ENCODE data around the gene POLR1A.

Gene POLR1A

GRCh38 chr2:86105252-86105968 is at the start of gene POLR1A:
Gene POLR1A, minus strand, starts transcription at chr2:86105886. Its CDS starts 110 bp downstream, at chr2:86105776.
- peak within 1 kb of the TSS; percentile 86 for H3K4me3 ChIP-seq (ENCODE audit: low read depth, low read length)
- DNase-seq (ENCODE audit: low read depth) = peak; percentile 85
- TF ChIP-seq, protein P1, sequence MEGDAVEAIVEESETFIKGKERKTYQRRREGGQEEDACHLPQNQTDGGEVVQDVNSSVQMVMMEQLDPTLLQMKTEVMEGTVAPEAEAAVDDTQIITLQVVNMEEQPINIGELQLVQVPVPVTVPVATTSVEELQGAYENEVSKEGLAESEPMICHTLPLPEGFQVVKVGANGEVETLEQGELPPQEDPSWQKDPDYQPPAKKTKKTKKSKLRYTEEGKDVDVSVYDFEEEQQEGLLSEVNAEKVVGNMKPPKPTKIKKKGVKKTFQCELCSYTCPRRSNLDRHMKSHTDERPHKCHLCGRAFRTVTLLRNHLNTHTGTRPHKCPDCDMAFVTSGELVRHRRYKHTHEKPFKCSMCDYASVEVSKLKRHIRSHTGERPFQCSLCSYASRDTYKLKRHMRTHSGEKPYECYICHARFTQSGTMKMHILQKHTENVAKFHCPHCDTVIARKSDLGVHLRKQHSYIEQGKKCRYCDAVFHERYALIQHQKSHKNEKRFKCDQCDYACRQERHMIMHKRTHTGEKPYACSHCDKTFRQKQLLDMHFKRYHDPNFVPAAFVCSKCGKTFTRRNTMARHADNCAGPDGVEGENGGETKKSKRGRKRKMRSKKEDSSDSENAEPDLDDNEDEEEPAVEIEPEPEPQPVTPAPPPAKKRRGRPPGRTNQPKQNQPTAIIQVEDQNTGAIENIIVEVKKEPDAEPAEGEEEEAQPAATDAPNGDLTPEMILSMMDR (IDR thresholded peaks at IDR 0.05; ENCODE audit: control insufficient read depth, extremely low read depth, insufficient read depth) = no peak

GRCh38 chr2:86150502-86150901 is 44.8 kb upstream of the POLR1A start:
- no peak overlapping the region for H3K4me3 ChIP-seq (ENCODE audit: low read depth, low read length)
- no peak for DNase-seq (ENCODE audit: low read depth)
- TF ChIP-seq, protein P1 (IDR thresholded peaks at IDR 0.05; ENCODE audit: control insufficient read depth, extremely low read depth, insufficient read depth) = no peak

- no peak overlapping the region for H3K4me3 ChIP-seq (ENCODE audit: low read depth, low read length)
- TF ChIP-seq, protein P1 (IDR thresholded peaks at IDR 0.05; ENCODE audit: control insufficient read depth, extremely low read depth, insufficient read depth) = no peak
- DNase-seq (ENCODE audit: low read depth) = no peak
Observed at GRCh38 chr2:86147793-86148192, 42.1 kb upstream of the POLR1A start.

- H3K4me3 ChIP-seq (ENCODE audit: low read depth, low read length) = no peak overlapping the region
- no peak for DNase-seq (ENCODE audit: low read depth)
- TF ChIP-seq, protein P1 (IDR thresholded peaks at IDR 0.05; ENCODE audit: control insufficient read depth, extremely low read depth, insufficient read depth) = no peak
Observed at GRCh38 chr2:86143926-86144685, 38.4 kb upstream of the POLR1A start.

DNA sequence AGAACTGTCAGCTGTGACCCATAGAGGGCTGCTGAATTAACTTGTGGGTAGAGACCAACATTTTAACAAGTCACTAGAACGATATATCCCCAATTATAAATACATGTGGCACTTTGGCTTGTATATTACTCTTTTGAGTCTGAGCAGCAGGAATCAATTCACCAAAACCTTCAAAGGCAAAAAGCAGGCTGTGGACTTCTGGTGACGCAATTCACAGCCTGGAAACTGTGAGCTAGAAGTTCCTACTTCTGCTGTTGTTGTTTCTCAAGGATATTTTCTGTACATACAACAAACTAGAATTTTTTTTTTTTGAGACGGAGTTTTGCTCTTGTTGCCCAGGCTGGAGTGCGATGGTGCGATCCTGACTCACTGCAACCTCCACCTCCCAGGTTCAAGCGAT is 37.6 kb upstream of the POLR1A start:
- TF ChIP-seq, protein P1 (IDR thresholded peaks at IDR 0.05; ENCODE audit: control insufficient read depth, extremely low read depth, insufficient read depth) = no peak
- no peak for DNase-seq (ENCODE audit: low read depth)
- H3K4me3 ChIP-seq (ENCODE audit: low read depth, low read length) = no peak overlapping the region

GRCh38 chr2:86142436-86143257 is 37.0 kb upstream of the POLR1A start:
- H3K4me3 ChIP-seq (ENCODE audit: low read depth, low read length) = no peak overlapping the region
- TF ChIP-seq, protein P1 (IDR thresholded peaks at IDR 0.05; ENCODE audit: control insufficient read depth, extremely low read depth, insufficient read depth) = no peak
- no peak for DNase-seq (ENCODE audit: low read depth)
